HepG2 (cell line): ENCODE data around the gene B3GALT6. TPM values are rescaled to one million over a fixed set of nuclear protein-coding genes. Genes with fewer than 3 reads are reported as not detected.

ENCODE experiments used
- FOXA3 ChIP-seq: IDR thresholded peaks from 2 replicates; pipeline ENCODE4 v1.6.1; 2016; ENCODE audit warnings: missing genetic modification reagents, missing compliant biosample characterization
- HBP1 ChIP-seq: IDR thresholded peaks from 2 replicates; pipeline ENCODE4 v1.6.1; 2016; ENCODE audit warnings: low read depth, control low read depth
- HDAC1 ChIP-seq: sonication (generic); formaldehyde crosslinking; IDR thresholded peaks from 2 replicates; pipeline ENCODE4 v1.5.1; 2020; ENCODE audit warnings: mild to moderate bottlenecking, missing genetic modification reagents
- IRF2 ChIP-seq: IDR thresholded peaks from 2 replicates; pipeline ENCODE4 v1.6.1; 2018; ENCODE audit warnings: missing genetic modification reagents, missing compliant biosample characterization
- IRX3 ChIP-seq: sonication (generic); formaldehyde crosslinking; IDR thresholded peaks from 2 replicates; pipeline ENCODE4 v1.8.1; 2023; ENCODE audit warnings: mild to moderate bottlenecking, low read depth, missing genetic modification reagents, borderline replicate concordance
- KLF15 ChIP-seq: sonication (generic); formaldehyde crosslinking; IDR thresholded peaks from 2 replicates; pipeline ENCODE4 v1.8.1; 2023; ENCODE audit warnings: borderline replicate concordance, mild to moderate bottlenecking, inconsistent platforms, missing genetic modification reagents, mixed read lengths
- PAX8 ChIP-seq: sonication (generic); formaldehyde crosslinking; IDR thresholded peaks from 2 replicates; pipeline ENCODE4 v1.8.0; 2022; ENCODE audit warnings: mild to moderate bottlenecking, missing genetic modification reagents, borderline replicate concordance
- TEAD3 ChIP-seq: optimal IDR thresholded peaks from 2 replicates; pipeline ENCODE3; 2016; ENCODE audit warnings: borderline replicate concordance
- TFAP4 ChIP-seq: sonication (generic); IDR thresholded peaks from 2 replicates; pipeline ENCODE4 v1.6.1; 2016; ENCODE audit warnings: low read depth, borderline replicate concordance
- THRA ChIP-seq: sonication (generic); formaldehyde crosslinking; IDR thresholded peaks from 2 replicates; pipeline ENCODE4 v1.4.0; 2020; ENCODE audit warnings: missing genetic modification reagents, borderline replicate concordance
- ZBTB7B ChIP-seq: sonication (generic); formaldehyde crosslinking; IDR thresholded peaks from 2 replicates; pipeline ENCODE4 v1.4.0; 2020; ENCODE audit warnings: missing genetic modification reagents
- ZNF292 ChIP-seq: sonication (generic); formaldehyde crosslinking; IDR thresholded peaks from 2 replicates; pipeline ENCODE4 v1.8.1; 2022; ENCODE audit warnings: mild to moderate bottlenecking, low read depth, missing genetic modification reagents, borderline replicate concordance
- ZNF331 ChIP-seq: sonication (generic); formaldehyde crosslinking; IDR thresholded peaks from 2 replicates; pipeline ENCODE4 v1.4.0; 2020; ENCODE audit warnings: missing genetic modification reagents
- ZNF615 ChIP-seq: sonication (generic); formaldehyde crosslinking; IDR thresholded peaks from 2 replicates; pipeline ENCODE4 v1.5.0; 2020; ENCODE audit warnings: mild to moderate bottlenecking, missing genetic modification reagents, borderline replicate concordance
- ZNF790 ChIP-seq: sonication (generic); formaldehyde crosslinking; IDR thresholded peaks from 2 replicates; pipeline ENCODE4 v1.8.0; 2022; ENCODE audit warnings: missing genetic modification reagents, mild to moderate bottlenecking, borderline replicate concordance
- polyA plus RNA-seq, 8 experiments: library from polyadenylated mRNA; depleted of rRNA in 3 of 8; stranded (reverse) in 7 of 8; unstranded in 1 of 8; fragments of >200 nt; fragmentation: Illumina TruSeq in 4 of 8; extraction: Trizol in 4 of 8; gene quantifications; 2 replicates each; pipeline versions ENCODE4 v1.2.1 to v1.2.3, GENCODE V29; 2011 to 2016; ENCODE audit warnings: low read depth in 4 of 8, missing spikeins in 1 of 8, mixed read lengths in 1 of 8; ENCODE audit not compliant: insufficient read depth in 1 of 8
- total RNA-seq, 5 experiments: library from RNA; depleted of rRNA; stranded (reverse); fragments of >200 nt; fragmentation: Illumina TruSeq; extraction: Trizol; gene quantifications; 2 replicates each; pipeline ENCODE4 v1.2.3, GENCODE V29; 2016; ENCODE audit warnings: low read depth in 1 of 5
- TF ChIP-seq, protein P1 (sequence below): sonication (generic); formaldehyde crosslinking; IDR thresholded peaks from 2 replicates; pipeline ENCODE4 v1.4.0; 2020; ENCODE audit warnings: missing genetic modification reagents, borderline replicate concordance

The B3GALT6 gene
- total and polyA plus RNA-seq, 2 of the 13 experiments (the other 11 are each of a cell fraction or from before 2014, with no cell fraction given) = 3.9 to 14.2 TPM

DNA sequence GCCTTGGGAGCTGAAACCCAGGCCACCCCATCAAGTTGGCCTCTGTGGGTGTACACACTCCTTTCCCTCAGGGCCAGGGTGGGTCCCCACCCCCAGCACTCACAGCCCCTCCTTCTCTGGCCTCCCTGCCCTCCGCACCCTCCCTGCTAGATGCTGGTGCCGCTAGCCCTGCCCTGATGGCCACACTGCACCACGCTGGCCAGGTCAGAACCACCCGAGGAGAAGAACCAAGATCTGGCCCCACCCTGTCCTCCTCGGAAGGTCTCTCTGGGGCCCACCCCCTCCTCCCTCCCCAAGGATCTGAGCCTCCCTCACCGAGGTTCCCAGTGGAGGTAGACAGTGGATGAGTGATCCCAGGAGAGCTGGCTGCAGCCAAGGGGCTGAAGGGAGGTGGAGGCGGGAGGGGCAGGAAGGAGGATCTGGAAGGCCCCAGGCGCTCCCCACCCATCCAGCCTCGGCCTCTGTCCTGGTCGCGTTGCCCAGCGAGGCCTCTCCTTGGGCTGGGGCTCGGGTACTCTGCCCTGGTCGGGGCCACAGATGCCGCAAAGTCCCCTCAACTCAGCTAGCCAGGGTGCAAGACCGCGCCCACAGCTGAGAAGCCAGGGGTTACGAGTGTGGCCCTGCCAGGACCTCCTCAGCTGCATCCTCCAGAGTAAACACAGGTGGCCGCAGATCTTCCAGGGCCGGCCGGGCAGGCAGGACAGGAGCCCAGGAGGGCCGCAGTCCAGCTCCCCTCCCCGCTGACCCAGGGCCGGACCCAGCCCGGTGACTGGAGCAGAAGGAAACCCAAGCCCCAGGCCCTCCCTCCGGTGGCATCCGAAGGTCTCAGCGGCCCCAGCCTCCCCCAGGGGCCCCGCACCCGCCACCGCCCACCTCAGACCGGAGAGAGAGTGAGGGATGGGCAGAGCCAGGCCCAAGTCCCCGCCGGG, 5.2 kb downstream of the B3GALT6 start (continued):
- TF ChIP-seq TFAP4 = peak; percentile 87; the same call in 1 of the 2 replicates
- TF ChIP-seq THRA (CRISPR knock-in tag) = no peak
- 0 out of 2 replicates have a peak, but pooled peaks have one; percentile 46 for TF ChIP-seq HBP1 (CRISPR knock-in tag)
- TF ChIP-seq, protein P1, sequence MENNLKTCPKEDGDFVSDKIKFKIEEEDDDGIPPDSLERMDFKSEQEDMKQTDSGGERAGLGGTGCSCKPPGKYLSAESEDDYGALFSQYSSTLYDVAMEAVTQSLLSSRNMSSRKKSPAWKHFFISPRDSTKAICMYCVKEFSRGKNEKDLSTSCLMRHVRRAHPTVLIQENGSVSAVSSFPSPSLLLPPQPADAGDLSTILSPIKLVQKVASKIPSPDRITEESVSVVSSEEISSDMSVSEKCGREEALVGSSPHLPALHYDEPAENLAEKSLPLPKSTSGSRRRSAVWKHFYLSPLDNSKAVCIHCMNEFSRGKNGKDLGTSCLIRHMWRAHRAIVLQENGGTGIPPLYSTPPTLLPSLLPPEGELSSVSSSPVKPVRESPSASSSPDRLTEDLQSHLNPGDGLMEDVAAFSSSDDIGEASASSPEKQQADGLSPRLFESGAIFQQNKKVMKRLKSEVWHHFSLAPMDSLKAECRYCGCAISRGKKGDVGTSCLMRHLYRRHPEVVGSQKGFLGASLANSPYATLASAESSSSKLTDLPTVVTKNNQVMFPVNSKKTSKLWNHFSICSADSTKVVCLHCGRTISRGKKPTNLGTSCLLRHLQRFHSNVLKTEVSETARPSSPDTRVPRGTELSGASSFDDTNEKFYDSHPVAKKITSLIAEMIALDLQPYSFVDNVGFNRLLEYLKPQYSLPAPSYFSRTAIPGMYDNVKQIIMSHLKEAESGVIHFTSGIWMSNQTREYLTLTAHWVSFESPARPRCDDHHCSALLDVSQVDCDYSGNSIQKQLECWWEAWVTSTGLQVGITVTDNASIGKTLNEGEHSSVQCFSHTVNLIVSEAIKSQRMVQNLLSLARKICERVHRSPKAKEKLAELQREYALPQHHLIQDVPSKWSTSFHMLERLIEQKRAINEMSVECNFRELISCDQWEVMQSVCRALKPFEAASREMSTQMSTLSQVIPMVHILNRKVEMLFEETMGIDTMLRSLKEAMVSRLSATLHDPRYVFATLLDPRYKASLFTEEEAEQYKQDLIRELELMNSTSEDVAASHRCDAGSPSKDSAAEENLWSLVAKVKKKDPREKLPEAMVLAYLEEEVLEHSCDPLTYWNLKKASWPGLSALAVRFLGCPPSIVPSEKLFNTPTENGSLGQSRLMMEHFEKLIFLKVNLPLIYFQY (CRISPR knock-in tag) = peak; percentile 11; the same call in 1 of the 2 replicates
- TF ChIP-seq FOXA3 = peak; percentile 47; the same call in 1 of the 2 replicates
- TF ChIP-seq IRX3 = no peak
- TF ChIP-seq IRF2 (CRISPR knock-in tag) = peak; percentile 10; the same call in 1 of the 2 replicates
- TF ChIP-seq TEAD3 (CRISPR knock-in tag) = no peak
- 0 out of 2 replicates have a peak, but pooled peaks have one; percentile 17 for TF ChIP-seq KLF15
- 0 out of 2 replicates have a peak, but pooled peaks have one; percentile 9 for TF ChIP-seq ZNF292 (CRISPR knock-in tag)
- TF ChIP-seq ZBTB7B (CRISPR knock-in tag) = no peak
- TF ChIP-seq ZNF331 (CRISPR knock-in tag) = peak; percentile 23; the same call in 1 of the 2 replicates
- TF ChIP-seq PAX8 (CRISPR knock-in tag) = no peak
- no peak for TF ChIP-seq ZNF615
- 0 out of 2 replicates have a peak, but pooled peaks have one; percentile 10 for TF ChIP-seq ZNF790 (CRISPR knock-in tag)
- peak; percentile 43; the same call in 1 of the 2 replicates for TF ChIP-seq HDAC1
